PC-9 (cell line): Measurements from ENCODE around the gene CFAP73. TPM values are rescaled to one million over a fixed set of nuclear protein-coding genes. Genes with fewer than 3 reads are reported as not detected.

ENCODE experiments used
- BruUV-seq: library from RNA; stranded (reverse); fragments of 400-500 nt; replicated peaks from 2 replicates; lab custom pipeline; 2021; lab: Mats Ljungman, UMichigan
- CTCF ChIA-PET: fragments of 300-600 bp; sonication (Branson Sonifier 250); formaldehyde crosslinking; loops from one replicate; lab custom pipeline; 2022; ENCODE audit warnings: antibody characterized with exemption; lab: Charles Lee
- POLR2A ChIA-PET: fragments of 300-600 bp; sonication (Branson Sonifier 250); formaldehyde crosslinking; loops from one replicate; lab custom pipeline; 2022; ENCODE audit warnings: antibody characterized with exemption; ENCODE audit not compliant: unreplicated experiment; lab: Charles Lee
- DNase-seq, 2 experiments: peaks; one replicate each; pipeline versions ENCODE4 v3.0.0 to v3.0.0-alpha.2; 2015 to 2022; ENCODE audit warnings: mixed read lengths in 1 of 2
- H2AFZ ChIP-seq: fragments of 200-600 bp; sonication (generic); 2 replicates; pipeline ENCODE4 v1.8.1; 2017; ENCODE audit warnings: antibody characterized with exemption
- H3F3A ChIP-seq: fragments of 200-600 bp; sonication (generic); 2 replicates; pipeline ENCODE4 v1.8.1; 2017; ENCODE audit warnings: antibody characterized with exemption, mild to moderate bottlenecking, low read depth; ENCODE audit not compliant: insufficient read depth
- H3K27ac ChIP-seq: fragments of 200-600 bp; sonication (generic); 2 replicates; pipeline ENCODE4 v1.6.1; 2016; ENCODE audit warnings: mixed run types
- H3K27me3 ChIP-seq: fragments of 200-600 bp; sonication (generic); 2 replicates; pipeline ENCODE4 v1.6.1; 2016; ENCODE audit warnings: low read depth, mixed run types; ENCODE audit not compliant: insufficient read depth
- H3K36me3 ChIP-seq: fragments of 200-600 bp; sonication (generic); 2 replicates; pipeline ENCODE4 v1.6.1; 2016; ENCODE audit warnings: low read depth, mixed run types
- H3K4me1 ChIP-seq: fragments of 200-600 bp; sonication (generic); replicated peaks from 2 replicates; pipeline ENCODE4 v1.6.1; 2016; ENCODE audit warnings: mixed run types; ENCODE audit not compliant: insufficient read depth
- H3K4me2 ChIP-seq: fragments of 200-600 bp; sonication (generic); 2 replicates; pipeline ENCODE4 v1.6.1; 2017; ENCODE audit warnings: mixed run types
- H3K4me3 ChIP-seq: fragments of 200-600 bp; sonication (generic); 2 replicates; pipeline ENCODE4 v1.6.1; 2016; ENCODE audit warnings: mixed run types
- H3K79me2 ChIP-seq: fragments of 200-600 bp; sonication (generic); 2 replicates; pipeline ENCODE4 v1.6.1; 2017; ENCODE audit warnings: low read depth, mixed run types
- H3K9me2 ChIP-seq: fragments of 200-600 bp; sonication (generic); 2 replicates; pipeline ENCODE4 v1.8.1; 2017; ENCODE audit warnings: mild to moderate bottlenecking; ENCODE audit not compliant: insufficient read depth
- H3K9me3 ChIP-seq: fragments of 200-600 bp; sonication (generic); 2 replicates; pipeline ENCODE4 v1.8.1; 2016; ENCODE audit warnings: low read depth; ENCODE audit not compliant: insufficient read depth
- H4K20me1 ChIP-seq: fragments of 200-600 bp; sonication (generic); 2 replicates; pipeline ENCODE4 v1.8.1; 2017; ENCODE audit not compliant: insufficient read depth
- CTCF ChIP-seq: fragments of 200-600 bp; sonication (generic); conservative IDR thresholded peaks from 2 replicates; pipeline ENCODE4 v1.6.1; 2017; ENCODE audit warnings: mixed run types, antibody characterized with exemption, mild to moderate bottlenecking, moderate library complexity
- EZH2 ChIP-seq: fragments of 200-600 bp; sonication (generic); IDR thresholded peaks from 2 replicates; pipeline ENCODE4 v1.8.0; 2017; ENCODE audit warnings: antibody characterized with exemption, low read depth
- intact Hi-C: fragments of 100-400 bp; cut with micrococcal nuclease; formaldehyde crosslinking; loops from one replicate; pipeline ENCODE4 v1.10.0; 2022; ENCODE audit not compliant: unreplicated experiment
- total RNA-seq: library from RNA; stranded (reverse); gene quantifications from 2 replicates; pipeline ENCODE4 v1.2.3, GENCODE V29; 2021

Gene CFAP73
- total RNA-seq, 1 experiment from 2014 or later = 1.9 TPM

- no peaks in the 10 kb centered on the region for H3K9me3 ChIP-seq
- no peak overlapping the region for H3K4me2 ChIP-seq
- intact Hi-C loops = loop anchor here (5.0 kb wide), 2 partner anchors 44 to 114 kb away; no protein-coding TSS in a partner anchor
- peaks cover 26% of the 10 kb centered on the region for H3F3A ChIP-seq
- H3K9me2 ChIP-seq = no peaks in the 10 kb centered on the region
- peaks cover 19% of the 10 kb centered on the region for H3K4me1 ChIP-seq
- H4K20me1 ChIP-seq = no peaks in the 10 kb centered on the region
- TF ChIP-seq CTCF (no peak), EZH2 (no peak)
- DNase-seq = no peak
- no peaks in the 10 kb centered on the region for H3K27me3 ChIP-seq
- no peaks in the 10 kb centered on the region for H3K79me2 ChIP-seq
- H3K4me3 ChIP-seq = no peak overlapping the region
- CTCF ChIA-PET = interaction anchor here (0.6 kb wide), 1 partner anchor 14 kb away, joined by 4 read pairs; no protein-coding TSS in a partner anchor
- BruUV-seq = no TSS peak
- POLR2A ChIA-PET = no interaction called here
- H3K27ac ChIP-seq = no peak overlapping the region
- no peak overlapping the region for H2AFZ ChIP-seq
- no peaks in the 10 kb centered on the region for H3K36me3 ChIP-seq
These were observed 48.8 kb downstream of the CFAP73 start for GRCh38 chr12:113198296-113198695.

- peaks cover 12% of the 10 kb centered on the region for H3K4me1 ChIP-seq
- POLR2A ChIA-PET = interaction anchor here (0.5 kb wide), 1 partner anchor 15 kb away, joined by 4 read pairs; the partner anchor contains the start of genes DDX54 and RITA1
- no peaks in the 10 kb centered on the region for H4K20me1 ChIP-seq
- H3K9me2 ChIP-seq = no peaks in the 10 kb centered on the region
- H2AFZ ChIP-seq = no peak overlapping the region
- H3K9me3 ChIP-seq = no peaks in the 10 kb centered on the region
- H3K27ac ChIP-seq = no peak overlapping the region
- H3F3A ChIP-seq = peaks cover 18% of the 10 kb centered on the region; the same call in 1 of the 2 replicates
- no peaks in the 10 kb centered on the region for H3K36me3 ChIP-seq
- no peaks in the 10 kb centered on the region for H3K27me3 ChIP-seq
- no peak overlapping the region for H3K4me3 ChIP-seq
- DNase-seq = no peak
- CTCF ChIA-PET = no interaction called here
- intact Hi-C loops = no loop called here
- BruUV-seq = no TSS peak
- TF ChIP-seq EZH2 = no peak
- no peak for TF ChIP-seq CTCF
- H3K4me2 ChIP-seq = no peak overlapping the region
- H3K79me2 ChIP-seq = no peaks in the 10 kb centered on the region
These were observed 50.7 kb downstream of the CFAP73 start for GRCh38 chr12:113200021-113200797.

GRCh38 chr12:113201187-113202177 is 52.0 kb downstream of the CFAP73 start:
- Histone ChIP-seq H3K4me1 (peaks cover 12% of the 10 kb centered on the region), H2AFZ (no peak overlapping the region), H3K4me3 (no peak overlapping the region), H3K9me2 (no peaks in the 10 kb centered on the region), H3K9me3 (no peaks in the 10 kb centered on the region), H3K79me2 (no peaks in the 10 kb centered on the region), H3F3A (peaks cover 16% of the 10 kb centered on the region; the same call in 1 of the 2 replicates), H3K36me3 (no peaks in the 10 kb centered on the region), H3K4me2 (no peak overlapping the region), H3K27me3 (no peaks in the 10 kb centered on the region), H4K20me1 (no peaks in the 10 kb centered on the region), H3K27ac (no peak overlapping the region)
- ChIA-PET POLR2A (no interaction called here), CTCF (interaction anchor here (0.6 kb wide), 1 partner anchor 108 kb away, joined by 3 read pairs; no protein-coding TSS in a partner anchor)
- TF ChIP-seq EZH2 (no peak), CTCF (no peak)
- DNase-seq = no peak
- intact Hi-C loops = no loop called here
- BruUV-seq = no TSS peak
